Left lung (tissue), 10 donors: ENCODE measurements around the gene PSMC3IP. TPM values are rescaled to one million over a fixed set of nuclear protein-coding genes. Genes with fewer than 3 reads are reported as not detected.

Experiments
- ATAC-seq: fragments of 200-7000 bp; cut with Tn5 transposase; one replicate; pipeline ENCODE4 v1.9.1; 2020; ENCODE audit warnings: moderate library complexity
- DNase-seq, 4 donors: peaks; one replicate each; pipeline ENCODE4 v3.0.0-alpha.2; 2013 to 2020
- H3K27ac ChIP-seq, 2 donors: fragments of 200-600 bp; sonication (generic) in 1 of 2; one replicate each; pipeline versions ENCODE4 v1.5.0 to v1.8.0; 2020 to 2021
- H3K27me3 ChIP-seq, 2 donors: fragments of 200-600 bp; sonication (generic) in 1 of 2; one replicate each; pipeline versions ENCODE4 v1.5.0 to v1.8.0; 2020 to 2021
- H3K36me3 ChIP-seq, 2 donors: fragments of 200-600 bp; sonication (generic) in 1 of 2; one replicate each; pipeline versions ENCODE4 v1.5.0 to v1.8.0; 2020 to 2021
- H3K4me1 ChIP-seq, 2 donors: fragments of 200-600 bp; one replicate each; pipeline ENCODE4 v1.8.0; 2021
- H3K4me3 ChIP-seq, 2 donors: fragments of 200-600 bp; sonication (generic) in 1 of 2; one replicate each; pipeline versions ENCODE4 v1.5.0 to v1.8.0; 2020 to 2021; ENCODE audit warnings: mild to moderate bottlenecking in 1 of 2
- H3K9me3 ChIP-seq, 2 donors: fragments of 200-600 bp; sonication (generic) in 1 of 2; one replicate each; pipeline versions ENCODE4 v1.5.0 to v1.8.0; 2020 to 2021
- CTCF ChIP-seq, 2 donors: fragments of 200-600 bp; sonication (generic) in 1 of 2; IDR thresholded peaks; one replicate each; pipeline versions ENCODE4 v1.5.0 to v1.8.0; 2021; ENCODE audit warnings: antibody characterized with exemption in 2 of 2
- intact Hi-C, 2 donors: fragments of 100-400 bp; cut with DNase I; formaldehyde crosslinking; loops; one replicate each; pipeline versions ENCODE4 v1.11.2 to v1.14.2; 2022
- polyA plus RNA-seq, 6 donors: library from polyadenylated mRNA; unstranded; fragments of 120-200 nt; gene quantifications; one replicate each; pipeline ENCODE4 v1.2.1, GENCODE V29; 2013; ENCODE audit not compliant: insufficient read length in 6 of 6
- total RNA-seq, 2 donors: library from RNA; stranded (reverse); fragmentation: NEBNext Ultra II Directional; extraction: Animal tissue kit (Norgen Biotek cat#: 25700); gene quantifications; one replicate each; pipeline ENCODE4 v1.2.1, GENCODE V29; 2021
- donor health status: DM: no; HTN: yes; CAD: no.
- donor health status: DM: no; HTN: no; CAD: no.

Gene PSMC3IP
- total and polyA plus RNA-seq, 8 donors = 6.5 to 21.4 (median 18.4) TPM

- DNase-seq (no peak), ATAC-seq (peak; percentile 23)
- TF ChIP-seq CTCF (IDR thresholded peaks at IDR 0.05) = no peak
- Histone ChIP-seq H3K27ac (peak overlapping the region; percentile 8 to 66), H3K4me3 (no peak overlapping the region), H3K36me3 (peaks cover 0 to 100% of the 10 kb centered on the region in 2 donors), H3K4me1 (peaks cover 4 to 19% of the 10 kb centered on the region in 2 donors), H3K9me3 (no peaks in the 10 kb centered on the region), H3K27me3 (no peaks in the 10 kb centered on the region)
- intact Hi-C loops = no loop called here
Observed at GRCh38 chr17:42584880-42585279, 7.4 kb upstream of the PSMC3IP start.

GRCh38 chr17:42581744-42582270 is 4.3 kb upstream of the PSMC3IP start:
- intact Hi-C loops = no loop called here
- Histone ChIP-seq H3K36me3 (peaks cover 0 to 75% of the 10 kb centered on the region in 2 donors), H3K4me3 (no peak overlapping the region), H3K4me1 (peaks cover 15 to 38% of the 10 kb centered on the region in 2 donors), H3K27ac (no peak overlapping the region), H3K9me3 (no peaks in the 10 kb centered on the region), H3K27me3 (no peaks in the 10 kb centered on the region)
- TF ChIP-seq CTCF (IDR thresholded peaks at IDR 0.05) = no peak
- ATAC-seq (no peak), DNase-seq (no peak)

- DNase-seq (no peak), ATAC-seq (no peak)
- Histone ChIP-seq H3K27me3 (no peaks in the 10 kb centered on the region), H3K4me3 (no peak overlapping the region), H3K27ac (no peak overlapping the region), H3K9me3 (no peaks in the 10 kb centered on the region), H3K36me3 (peaks cover 0 to 60% of the 10 kb centered on the region in 2 donors), H3K4me1 (peaks cover 11 to 34% of the 10 kb centered on the region in 2 donors)
- intact Hi-C loops = loop anchor here in 1 of 2 donors (5.0 kb wide), 1 partner anchor 97 kb away; the partner anchor contains the start of gene PLEKHH3
- TF ChIP-seq CTCF (IDR thresholded peaks at IDR 0.05) = no peak
Observed at GRCh38 chr17:42579794-42580551, 2.4 kb upstream of the PSMC3IP start.

GRCh38 chr17:42578282-42578869 is 847 bp upstream of the PSMC3IP start:
- H3K36me3 ChIP-seq = peaks cover 0 to 59% of the 10 kb centered on the region in 2 donors
- ATAC-seq (peak; percentile 85), DNase-seq (peak; percentile 62 to 84 (median 73))
- H3K9me3 ChIP-seq = no peaks in the 10 kb centered on the region
- peak; percentile 45 to 66 for TF ChIP-seq CTCF (IDR thresholded peaks at IDR 0.05)
- no peaks in the 10 kb centered on the region for H3K27me3 ChIP-seq
- peak overlapping the region; percentile 68 to 73 for H3K4me3 ChIP-seq
- peak overlapping the region; percentile 90 to 98 for H3K27ac ChIP-seq
- intact Hi-C loops = loop anchor here in 1 of 2 donors (5.0 kb wide), 1 partner anchor 99 kb away; the partner anchor contains the start of gene PLEKHH3
- peaks cover 11 to 28% of the 10 kb centered on the region in 2 donors for H3K4me1 ChIP-seq

- Histone ChIP-seq H3K4me3 (peak overlapping the region; percentile 68 to 73), H3K36me3 (peaks cover 0 to 59% of the 10 kb centered on the region in 2 donors), H3K9me3 (no peaks in the 10 kb centered on the region), H3K4me1 (peaks cover 11 to 30% of the 10 kb centered on the region in 2 donors), H3K27ac (peak overlapping the region; percentile 26 to 98), H3K27me3 (no peaks in the 10 kb centered on the region)
- DNase-seq = no peak
- intact Hi-C loops = loop anchor here in 1 of 2 donors (5.0 kb wide), 1 partner anchor 100 kb away; the partner anchor contains the start of gene PLEKHH3
- ATAC-seq = peak; percentile 3
- TF ChIP-seq CTCF (IDR thresholded peaks at IDR 0.05) = no peak
Observed at GRCh38 chr17:42577140-42577531, 393 bp downstream of the PSMC3IP start.
